Stimulated activated naive CD8-positive, alpha-beta T cell treated with anti-CD3 and anti-CD28 coated beads, Interleukin-15, Interleukin-2, amounts not matched to agents 100 U/mL and 50 U/mL, for 24 hours (primary cell): ENCODE results near the gene GARIN5A.
A peak's percentile ranks its signal among the peaks of the same experiment; 100 is the strongest.

Source experiments
- ATAC-seq: fragments of 150-1000 bp; cut with Tn5 transposase; one replicate; pipeline ENCODE4 v1.10.0; 2021
- DNase-seq: peaks from one replicate; pipeline ENCODE4 v3.0.0; 2021

The GARIN5A gene

GRCh38 chr19:50432221-50433028, 44.2 kb downstream of the GARIN5A start, which contains the start of gene MYBPC2:
TSS of gene MYBPC2 (plus strand) at chr19:50432892. CDS start at chr19:50432954, 62 bp downstream.
- ATAC-seq = no peak

GRCh38 chr19:50431343-50432220, 45.1 kb downstream of the GARIN5A start:
- peak; percentile 89 for DNase-seq
- peak; percentile 85 for ATAC-seq

More at GRCh38 chr19:50432221-50433028, 44.2 kb downstream of the GARIN5A start, which contains the start of gene MYBPC2:
- no peak for DNase-seq

GRCh38 chr19:50430888-50431342, 45.7 kb downstream of the GARIN5A start:
- DNase-seq (no peak), ATAC-seq (no peak)

- ATAC-seq = no peak
Measured at GRCh38 chr19:50428772-50429463, 47.7 kb downstream of the GARIN5A start.

GRCh38 chr19:50427997-50428425, 48.6 kb downstream of the GARIN5A start:
- DNase-seq = peak; percentile 44
- ATAC-seq = no peak

More at GRCh38 chr19:50428772-50429463, 47.7 kb downstream of the GARIN5A start:
- DNase-seq = no peak

- no peak for ATAC-seq
- no peak for DNase-seq
Measured at GRCh38 chr19:50427318-50427925, 49.2 kb downstream of the GARIN5A start.

GRCh38 chr19:50425581-50425980, 51.1 kb downstream of the GARIN5A start:
- ATAC-seq (no peak), DNase-seq (no peak)

- DNase-seq (no peak), ATAC-seq (no peak)
Measured at GRCh38 chr19:50423279-50424113, 53.2 kb downstream of the GARIN5A start.

GRCh38 chr19:50422397-50423278, 54.0 kb downstream of the GARIN5A start:
- ATAC-seq = no peak

GRCh38 chr19:50420808-50421207, 55.8 kb downstream of the GARIN5A start:
- DNase-seq (no peak), ATAC-seq (no peak)

More at GRCh38 chr19:50422397-50423278, 54.0 kb downstream of the GARIN5A start:
- DNase-seq = no peak

- no peak for ATAC-seq
- no peak for DNase-seq
Measured at GRCh38 chr19:50420127-50420526, 56.5 kb downstream of the GARIN5A start.

GRCh38 chr19:50419580-50420035, 57.0 kb downstream of the GARIN5A start:
- ATAC-seq (no peak), DNase-seq (no peak)

- ATAC-seq = no peak
- no peak for DNase-seq
Measured at GRCh38 chr19:50419022-50419579, 57.5 kb downstream of the GARIN5A start.

- DNase-seq (peak; percentile 42), ATAC-seq (peak; percentile 10)
Measured at GRCh38 chr19:50418176-50419021, 58.2 kb downstream of the GARIN5A start, which contains the start of gene SPIB. TSS of gene SPIB (plus strand) at chr19:50418938. CDS start at chr19:50418963, 25 bp downstream.

- ATAC-seq (no peak), DNase-seq (no peak)
Measured at GRCh38 chr19:50417111-50418081, 59.3 kb downstream of the GARIN5A start.
